Measurements from ENCODE around the gene OR4D1.
"Not testable (repeated sequence)": the region's sequence is repeated elsewhere in the genome, so short reads cannot be mapped to it uniquely, and the experiment has no call there.

OR4D1 gene

GRCh38 chr17:58147930-58148434 is at the start of gene OR4D1:
OR4D1 (plus strand) TSS chr17:58148384; CDS start chr17:58155154, 6,770 bp downstream.
- DNase-seq, result no peak

DNA sequence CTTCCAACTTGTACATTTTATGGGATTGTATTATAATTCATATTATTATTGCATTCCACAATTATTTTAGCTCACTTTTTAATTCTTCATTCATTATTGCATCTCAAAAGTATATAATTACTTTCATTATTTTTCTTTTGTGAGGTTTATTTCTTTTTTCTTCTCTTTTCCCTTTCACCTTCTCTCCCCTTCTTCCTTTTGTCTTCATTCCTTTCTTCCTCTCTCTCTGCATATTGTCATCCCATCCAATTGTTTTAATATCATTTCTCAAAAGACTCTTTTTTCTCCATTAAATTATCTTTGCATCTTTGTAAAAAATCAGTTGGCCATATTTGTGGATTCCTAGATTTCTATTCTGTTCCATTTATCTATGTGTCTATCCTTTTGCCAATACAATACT is 47.7 kb upstream of the OR4D1 start:
- DNase-seq, result no peak

GRCh38 chr17:58101898-58102297 is 46.3 kb upstream of the OR4D1 start:
- DNase-seq, result not testable (repeated sequence)

DNA sequence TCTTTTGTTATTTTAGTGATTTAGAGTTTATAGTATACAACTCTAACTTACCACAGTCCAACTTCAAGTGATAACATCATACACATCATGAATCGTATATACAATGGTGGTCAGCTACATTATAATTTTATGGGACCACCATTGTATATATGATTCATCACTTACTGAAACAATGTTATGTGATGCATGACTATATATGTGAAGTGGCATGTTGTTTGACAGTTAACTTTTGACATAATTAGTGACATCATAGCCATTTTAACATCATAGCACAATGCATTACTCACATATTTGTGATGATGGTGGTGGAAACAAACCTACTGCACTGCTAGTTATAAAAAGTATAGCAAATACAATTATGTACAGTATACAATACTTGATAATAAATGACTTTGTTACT is 43.1 kb upstream of the OR4D1 start:
- no peak for DNase-seq

GRCh38 chr17:58107306-58107705 is 40.9 kb upstream of the OR4D1 start:
- no peak for DNase-seq

GRCh38 chr17:58109197-58109596 is 39.0 kb upstream of the OR4D1 start:
- no peak for DNase-seq

- no peak for DNase-seq
Measured at GRCh38 chr17:58110012-58110411, 38.2 kb upstream of the OR4D1 start.

GRCh38 chr17:58111676-58112075 is 36.5 kb upstream of the OR4D1 start:
- DNase-seq, result no peak

DNA sequence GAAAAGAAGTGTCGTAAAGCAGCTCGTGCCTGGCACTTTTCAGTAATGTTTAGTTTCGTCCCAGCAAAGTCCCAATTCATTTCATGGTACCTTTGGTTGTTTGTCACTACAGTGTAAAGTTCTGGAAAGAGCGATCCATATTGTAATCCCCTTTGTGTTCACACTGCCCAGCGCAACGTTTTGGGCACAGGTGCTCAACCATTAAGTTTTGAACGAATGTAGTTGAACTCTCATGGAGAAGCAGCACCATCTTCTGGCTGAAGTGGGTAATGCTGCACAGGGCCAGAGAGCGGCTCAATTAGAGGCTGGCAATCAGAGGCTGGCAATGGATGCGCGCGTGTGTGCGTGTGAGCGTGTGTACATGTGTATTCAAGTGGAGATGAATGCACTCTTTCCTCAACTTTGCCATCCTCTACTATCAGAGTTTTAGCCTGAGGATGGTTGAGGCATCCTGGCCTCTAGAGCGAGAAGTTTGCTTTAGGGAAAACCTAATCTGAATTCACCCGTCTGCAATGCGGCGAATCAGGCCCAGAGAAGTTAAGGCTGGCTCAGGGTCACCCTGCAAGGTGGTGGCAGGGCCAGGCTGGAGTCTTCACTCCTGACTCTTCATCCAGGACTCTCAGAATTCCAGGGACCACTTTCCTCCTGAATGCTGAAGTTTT is 35.1 kb upstream of the OR4D1 start:
- DNase-seq, result peak; percentile 97

DNA sequence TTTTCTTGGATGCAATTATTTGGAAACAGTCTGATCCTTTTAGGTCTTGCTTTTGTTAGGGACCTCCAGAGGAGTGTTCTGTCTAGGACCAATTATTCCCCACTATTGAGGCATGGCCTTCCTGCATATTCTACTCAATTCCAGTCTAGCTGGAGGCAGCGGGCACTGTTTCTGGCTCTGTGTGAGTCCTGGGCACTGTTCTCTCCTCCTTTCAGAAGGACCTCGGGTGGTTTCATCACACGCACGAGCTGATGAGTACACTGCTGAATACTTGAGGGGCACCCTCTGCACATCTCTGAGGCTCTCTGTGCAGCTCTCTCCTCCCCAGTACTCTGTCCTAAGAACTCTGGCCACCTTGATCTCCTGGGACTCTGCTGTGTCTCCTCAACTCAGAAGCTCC is 34.2 kb upstream of the OR4D1 start:
- DNase-seq, result no peak

- DNase-seq, result no peak
Measured at GRCh38 chr17:58117382-58117781, 30.8 kb upstream of the OR4D1 start.

GRCh38 chr17:58119491-58119890 is 28.7 kb upstream of the OR4D1 start:
- no peak for DNase-seq

DNA sequence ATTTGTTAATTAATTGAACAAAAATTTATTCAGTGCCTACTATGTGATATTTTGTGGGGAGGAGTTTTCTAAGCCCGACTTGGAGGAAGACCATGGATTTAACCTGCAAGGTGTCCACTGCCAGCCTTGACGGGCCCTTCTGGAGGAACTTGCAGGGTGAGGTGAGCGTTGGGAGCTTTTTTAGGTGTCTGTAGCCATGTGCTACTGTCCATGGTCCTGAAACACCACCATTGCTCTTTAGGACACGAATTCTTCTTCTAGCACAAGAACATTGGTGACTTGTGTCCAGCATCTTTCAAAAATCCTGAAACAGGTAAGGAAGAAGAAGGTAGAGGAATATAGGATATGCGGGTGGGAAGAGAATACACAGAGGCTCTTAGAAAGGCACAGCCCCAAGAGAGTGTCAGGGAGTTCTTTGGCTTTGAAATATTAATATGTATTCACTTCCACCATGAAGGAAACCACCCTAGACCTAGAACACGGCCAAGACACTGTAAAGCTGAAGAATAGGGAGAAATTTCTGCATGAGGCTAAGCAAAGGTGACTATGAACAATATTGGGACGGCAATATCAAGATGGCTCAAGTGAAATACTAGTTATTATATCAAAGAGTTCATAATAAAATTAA is 27.9 kb upstream of the OR4D1 start:
- DNase-seq, result peak; percentile 62

GRCh38 chr17:58121925-58122324 is 26.3 kb upstream of the OR4D1 start:
- DNase-seq, result no peak

DNA sequence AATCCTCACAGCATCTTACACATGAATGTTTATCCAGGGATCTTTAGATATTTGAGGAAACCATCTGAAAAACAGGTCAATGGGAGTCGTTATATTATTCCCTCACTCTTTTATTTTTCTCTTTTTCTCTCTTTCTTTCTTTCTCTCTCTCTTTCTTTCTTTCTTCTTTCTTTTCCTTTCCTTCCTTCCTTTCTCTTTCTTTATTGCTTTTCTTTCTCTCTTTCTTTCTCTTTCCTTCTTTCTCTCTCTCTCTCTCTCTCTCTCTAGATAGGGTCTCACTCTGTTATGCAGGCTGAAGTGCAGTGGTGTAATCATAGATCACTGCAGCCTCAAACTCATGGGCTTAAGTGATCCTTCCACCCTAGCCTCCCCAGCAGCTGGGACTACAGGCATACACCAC is 20.3 kb upstream of the OR4D1 start:
- no peak for DNase-seq

DNA sequence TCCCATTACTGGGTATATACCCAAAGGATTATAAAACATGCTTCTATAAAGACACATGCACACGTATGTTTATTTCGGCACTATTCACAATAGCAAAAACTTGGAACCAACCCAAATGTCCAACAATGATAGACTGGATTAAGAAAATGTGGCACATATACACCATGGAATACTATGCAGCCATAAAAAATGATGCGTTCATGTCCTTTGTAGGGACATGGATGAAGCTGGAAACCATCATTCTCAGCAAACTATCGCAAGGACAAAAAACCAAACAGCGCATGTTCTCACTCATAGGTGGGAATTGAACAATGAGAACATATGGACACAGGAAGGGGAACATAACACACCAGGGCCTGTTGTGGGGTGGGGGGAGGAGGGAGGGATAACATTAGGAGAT is 15.5 kb upstream of the OR4D1 start:
- DNase-seq, result not testable (repeated sequence)

DNA sequence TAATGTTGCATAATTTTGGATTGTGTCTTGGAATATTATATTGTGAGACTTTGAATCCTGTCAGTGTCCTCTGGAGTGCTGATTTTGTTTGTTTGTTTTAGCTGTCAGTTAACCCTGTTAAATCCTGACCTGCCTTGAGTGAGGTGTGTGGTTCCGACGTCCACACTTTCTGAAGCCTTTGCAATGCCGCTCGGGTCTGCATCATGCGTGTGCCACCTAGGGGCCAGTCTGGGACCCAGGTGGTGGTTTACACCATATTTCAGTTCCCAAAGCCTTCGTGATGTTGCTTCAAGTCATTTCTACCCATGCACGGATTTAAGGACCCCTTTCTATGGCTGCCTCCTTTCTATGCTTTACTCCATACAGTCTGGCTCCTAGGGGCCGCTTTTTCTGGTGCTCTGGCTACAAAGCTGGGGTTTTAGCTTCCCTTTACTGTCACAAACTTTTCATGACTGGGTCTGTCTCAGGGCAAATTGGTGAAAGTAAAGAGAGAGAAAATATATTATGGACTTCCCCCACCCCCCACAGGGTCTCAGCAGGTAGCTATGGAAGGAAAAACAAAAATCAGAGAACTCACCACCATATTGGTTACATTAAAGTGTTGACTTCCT is 11.4 kb upstream of the OR4D1 start:
- DNase-seq, result no peak

GRCh38 chr17:58141505-58141904 is 6.7 kb upstream of the OR4D1 start:
- DNase-seq, result no peak

GRCh38 chr17:58143335-58143734 is 4.8 kb upstream of the OR4D1 start:
- not testable (repeated sequence) for DNase-seq

DNA sequence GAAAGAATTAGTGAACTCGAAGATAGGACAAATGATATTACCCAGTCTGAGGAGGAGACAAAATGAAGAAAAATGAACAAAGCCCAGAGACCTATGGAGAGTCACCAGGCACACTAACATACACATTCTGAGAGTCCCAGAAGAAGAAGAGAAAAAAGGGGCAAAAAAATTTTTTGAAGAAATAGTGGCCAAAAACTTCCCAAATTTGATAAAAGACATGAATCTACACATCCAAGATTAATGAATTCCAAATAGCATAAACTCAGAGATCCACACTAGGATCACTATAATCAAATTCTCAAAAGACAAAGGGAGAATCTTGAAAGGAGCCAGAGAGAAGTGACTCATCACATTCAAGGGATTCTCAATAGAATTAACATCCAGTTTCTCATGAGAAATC is 3.4 kb upstream of the OR4D1 start:
- DNase-seq, result no peak

DNA sequence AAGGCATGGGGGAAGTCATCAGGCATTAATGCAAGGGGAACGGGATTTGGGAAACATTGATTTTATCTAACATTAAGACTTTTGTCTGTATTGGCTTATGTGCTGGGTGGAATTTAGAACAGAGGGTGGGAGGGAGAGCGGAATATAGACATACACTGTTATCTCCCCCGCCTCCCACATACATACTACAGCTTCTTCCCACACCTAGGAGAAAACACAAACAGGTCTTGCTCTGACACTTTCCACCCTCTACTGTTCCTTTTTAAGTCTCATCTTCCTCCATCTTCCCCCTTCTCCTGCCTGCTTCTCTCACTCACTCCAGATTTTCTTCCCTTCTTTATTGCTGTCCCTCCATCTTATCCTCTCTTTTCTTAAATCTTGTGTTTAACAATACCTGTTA is 425 bp downstream of the OR4D1 start:
- no peak for DNase-seq

- DNase-seq, result no peak
Measured at GRCh38 chr17:58150394-58150793, 2.2 kb downstream of the OR4D1 start.

- DNase-seq, result peak; percentile 66
Measured at GRCh38 chr17:58153046-58153445, 4.9 kb downstream of the OR4D1 start.

DNA sequence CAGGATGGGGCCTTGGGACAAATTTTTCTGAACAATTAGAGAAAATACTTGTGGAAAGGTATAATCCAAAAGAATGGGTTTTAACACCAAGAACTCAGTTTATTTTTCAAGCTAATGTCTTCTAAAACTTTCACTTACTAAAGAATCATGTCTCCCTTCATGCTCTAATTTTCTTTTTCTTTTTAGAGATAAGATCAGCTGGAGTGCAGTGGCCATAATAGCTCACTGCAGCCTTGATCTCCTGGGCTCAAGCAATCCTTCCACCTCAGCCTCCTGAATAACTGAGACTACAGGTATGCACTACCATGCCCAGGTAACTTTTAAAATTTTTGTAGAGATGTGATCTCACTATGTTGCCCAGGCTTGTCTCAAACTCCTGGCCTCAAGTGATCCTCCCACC is 5.5 kb downstream of the OR4D1 start:
- DNase-seq, result no peak
